EH (cell line): ENCODE data around the gene DNAJC25.
"Not testable (repeated sequence)": the region's sequence is repeated elsewhere in the genome, so short reads cannot be mapped to it uniquely, and the experiment has no call there.

Source experiments
- DNase-seq: peaks from one replicate; pipeline ENCODE4 v3.0.0-alpha.2; 2015; ENCODE audit warnings: low read depth

DNAJC25 gene

GRCh38 chr9:111631214-111631971, at the start of gene DNAJC25:
TSS of gene DNAJC25 (plus strand) at chr9:111631334. CDS start at chr9:111631408, 74 bp downstream.
- peak; percentile 99 for DNase-seq

GRCh38 chr9:111582888-111583287, 48.2 kb upstream of the DNAJC25 start:
- DNase-seq, result peak; percentile 29

- no peak for DNase-seq
Measured at GRCh38 chr9:111586378-111586777, 44.8 kb upstream of the DNAJC25 start.

GRCh38 chr9:111588846-111589245, 42.3 kb upstream of the DNAJC25 start:
- DNase-seq, result peak; percentile 1

GRCh38 chr9:111597852-111598732, 33.0 kb upstream of the DNAJC25 start:
- peak; percentile 65 for DNase-seq

- peak; percentile 53 for DNase-seq
Measured at GRCh38 chr9:111598733-111599091, 32.4 kb upstream of the DNAJC25 start.

GRCh38 chr9:111599092-111599954, 31.8 kb upstream of the DNAJC25 start, which contains the start of gene PTGR1:
TSS of gene PTGR1 (minus strand) at chr9:111599647. CDS start at chr9:111597422, 2,225 bp downstream.
- peak; percentile 90 for DNase-seq

- DNase-seq, result no peak
Measured at GRCh38 chr9:111599955-111600343, 31.2 kb upstream of the DNAJC25 start.

GRCh38 chr9:111601237-111602018, 29.7 kb upstream of the DNAJC25 start:
- DNase-seq, result peak; percentile 60

GRCh38 chr9:111603041-111603440, 28.1 kb upstream of the DNAJC25 start:
- no peak for DNase-seq

- no peak for DNase-seq
Measured at GRCh38 chr9:111604054-111604615, 27.0 kb upstream of the DNAJC25 start.

GRCh38 chr9:111605041-111605559, 26.0 kb upstream of the DNAJC25 start:
- no peak for DNase-seq

- DNase-seq, result no peak
Measured at GRCh38 chr9:111610149-111610548, 21.0 kb upstream of the DNAJC25 start.

GRCh38 chr9:111610845-111611244, 20.3 kb upstream of the DNAJC25 start:
- no peak for DNase-seq

- DNase-seq, result no peak
Measured at GRCh38 chr9:111613436-111614040, 17.6 kb upstream of the DNAJC25 start.

GRCh38 chr9:111615928-111616327, 15.2 kb upstream of the DNAJC25 start:
- DNase-seq, result peak; percentile 39

GRCh38 chr9:111617349-111617748, 13.8 kb upstream of the DNAJC25 start:
- DNase-seq, result not testable (repeated sequence)

- peak; percentile 54 for DNase-seq
Measured at GRCh38 chr9:111621895-111622480, 9.1 kb upstream of the DNAJC25 start.

- DNase-seq, result peak; percentile 89
Measured at GRCh38 chr9:111622626-111623025, 8.5 kb upstream of the DNAJC25 start.
